Coronary artery (tissue), 2 donors: ENCODE data around the gene MARK3.

Experiments used
- DNase-seq: peaks from one replicate; pipeline ENCODE4 v3.0.0-alpha.2; 2017; ENCODE audit warnings: low spot score
- H3K27ac ChIP-seq, 2 donors: fragments of 200-600 bp; sonication (generic); one replicate each; pipeline ENCODE4 v1.5.1; 2016 to 2019
- H3K4me3 ChIP-seq: fragments of 200-600 bp; sonication (generic); 2 replicates; pipeline ENCODE4 v1.5.1; 2016; ENCODE audit warnings: mild to moderate bottlenecking, moderate library complexity
- CTCF ChIP-seq: fragments of 200-600 bp; sonication (generic); IDR thresholded peaks from one replicate; pipeline ENCODE4 v1.5.1; 2019; ENCODE audit warnings: antibody characterized with exemption

The MARK3 gene

GRCh38 chr14:103449634-103450161, 64.5 kb downstream of the MARK3 start:
- TF ChIP-seq CTCF = no peak

GRCh38 chr14:103450416-103450815, 65.2 kb downstream of the MARK3 start:
- DNase-seq = no peak
- no peak for TF ChIP-seq CTCF
- no peak overlapping the region for H3K27ac ChIP-seq
- no peak overlapping the region for H3K4me3 ChIP-seq

More at GRCh38 chr14:103449634-103450161, 64.5 kb downstream of the MARK3 start:
- no peak overlapping the region for H3K4me3 ChIP-seq
- H3K27ac ChIP-seq = no peak overlapping the region
- DNase-seq = no peak

- TF ChIP-seq CTCF = no peak
- Histone ChIP-seq H3K4me3 (no peak overlapping the region), H3K27ac (no peak overlapping the region)
- no peak for DNase-seq
Measured at GRCh38 chr14:103451401-103451800, 66.2 kb downstream of the MARK3 start.

GRCh38 chr14:103453791-103454190, 68.6 kb downstream of the MARK3 start:
- TF ChIP-seq CTCF = no peak
- no peak for DNase-seq
- Histone ChIP-seq H3K27ac (no peak overlapping the region), H3K4me3 (no peak overlapping the region)

- Histone ChIP-seq H3K27ac (no peak overlapping the region), H3K4me3 (no peak overlapping the region)
- no peak for TF ChIP-seq CTCF
- DNase-seq = no peak
Measured at GRCh38 chr14:103456167-103456835, 71.1 kb downstream of the MARK3 start.

- Histone ChIP-seq H3K27ac (no peak overlapping the region), H3K4me3 (no peak overlapping the region)
- no peak for DNase-seq
- no peak for TF ChIP-seq CTCF
Measured at GRCh38 chr14:103460415-103460814, 75.2 kb downstream of the MARK3 start.

GRCh38 chr14:103463149-103463548, 77.9 kb downstream of the MARK3 start:
- TF ChIP-seq CTCF = no peak
- Histone ChIP-seq H3K27ac (no peak overlapping the region), H3K4me3 (no peak overlapping the region)
- no peak for DNase-seq
